Measurements from ENCODE around the gene LRP8.

Gene LRP8

GRCh38 chr1:53359225-53359933, 31.5 kb upstream of the LRP8 start:
- DNase-seq, result no peak

GRCh38 chr1:53356637-53357036, 28.8 kb upstream of the LRP8 start:
- no peak for DNase-seq

GRCh38 chr1:53354119-53354518, 26.2 kb upstream of the LRP8 start:
- no peak for DNase-seq

GRCh38 chr1:53352561-53352960, 24.7 kb upstream of the LRP8 start:
- no peak for DNase-seq

GRCh38 chr1:53350853-53351767, 23.2 kb upstream of the LRP8 start:
- no peak for DNase-seq

GRCh38 chr1:53349968-53350852, 22.3 kb upstream of the LRP8 start:
- DNase-seq, result no peak

- no peak for DNase-seq
Observed at GRCh38 chr1:53349369-53349835, 21.5 kb upstream of the LRP8 start.

- DNase-seq, result no peak
Observed at GRCh38 chr1:53348486-53349368, 20.9 kb upstream of the LRP8 start.

GRCh38 chr1:53346814-53347176, 18.9 kb upstream of the LRP8 start:
- DNase-seq, result no peak

- DNase-seq, result no peak
Observed at GRCh38 chr1:53345996-53346813, 18.3 kb upstream of the LRP8 start.

GRCh38 chr1:53344921-53345838, 17.3 kb upstream of the LRP8 start:
- no peak for DNase-seq

- DNase-seq, result no peak
Observed at GRCh38 chr1:53343831-53344668, 16.2 kb upstream of the LRP8 start.

GRCh38 chr1:53342735-53343470, 15.0 kb upstream of the LRP8 start:
- DNase-seq, result no peak

- no peak for DNase-seq
Observed at GRCh38 chr1:53341961-53342707, 14.3 kb upstream of the LRP8 start.

GRCh38 chr1:53341521-53341895, 13.6 kb upstream of the LRP8 start:
- no peak for DNase-seq

GRCh38 chr1:53340660-53341520, 13.0 kb upstream of the LRP8 start:
- DNase-seq, result peak; percentile 11

Measured in CD4-positive, alpha-beta T cell treated with Interleukin-4 for 4 hours (primary cell).